Measurements from ENCODE around the gene EVPL. TPM values are rescaled to one million over a fixed set of nuclear protein-coding genes. Genes with fewer than 3 reads are reported as not detected.

The EVPL gene
- total and polyA plus RNA-seq, 2 experiments from 2014 or later: 0.47 to 1.3 TPM

GRCh38 chr17:76008630-76009425 lies 18.3 kb downstream of the EVPL start:
- no peak for TF ChIP-seq ZNF462 (CRISPR knock-in tag; IDR thresholded peaks at IDR 0.05)
- no peak for TF ChIP-seq POLR2AphosphoS5 (IDR thresholded peaks at IDR 0.05; ENCODE audit: low read depth)
- no peak for TF ChIP-seq EZH2 (IDR thresholded peaks at IDR 0.05; ENCODE audit: low read depth, unreplicated experiment)
- TF ChIP-seq ZNF114 (CRISPR knock-in tag; IDR thresholded peaks at IDR 0.05): no peak
- no peak for TF ChIP-seq ETS1 (IDR thresholded peaks at IDR 0.05)
- no peak for TF ChIP-seq STAT1 (IDR thresholded peaks at IDR 0.05; ENCODE audit: unreplicated experiment)
- TF ChIP-seq CTCF (conservative IDR thresholded peaks at IDR 0.05; ENCODE audit: low read depth in 2 of 2): no peak
- no peak for TF ChIP-seq CREB1 (CRISPR knock-in tag; IDR thresholded peaks at IDR 0.05; ENCODE audit: low read depth)
- no peak for TF ChIP-seq REST (IDR thresholded peaks at IDR 0.05; ENCODE audit: unreplicated experiment)
- TF ChIP-seq ZNF331 (CRISPR knock-in tag; IDR thresholded peaks at IDR 0.05; ENCODE audit: low read depth): no peak
- no peak for TF ChIP-seq JUNB (IDR thresholded peaks at IDR 0.05; ENCODE audit: unreplicated experiment)
- no peak for TF ChIP-seq EZH2phosphoT487 (IDR thresholded peaks at IDR 0.05; ENCODE audit: unreplicated experiment)
- TF ChIP-seq NANOG (IDR thresholded peaks at IDR 0.05; ENCODE audit: borderline replicate concordance): no peak
- Histone ChIP-seq H3K79me2 (replicated peaks; ENCODE audit: insufficient read depth) (no peaks in the 10 kb centered on the region), H3K9me2 (ENCODE audit: insufficient read depth) (no peaks in the 10 kb centered on the region), H3K27ac (ENCODE audit: low read depth) (no peak overlapping the region), H3K4me1 (ENCODE audit: insufficient read depth) (no peaks in the 10 kb centered on the region), H4K20me1 (replicated peaks; ENCODE audit: insufficient read depth) (no peaks in the 10 kb centered on the region), H3K27me3 (ENCODE audit: insufficient read depth) (no peaks in the 10 kb centered on the region), H3F3A (replicated peaks; ENCODE audit: low read depth) (0 out of 2 replicates have a peak, but pooled peaks cover 3% of the 10 kb centered on the region), H3K4me3 (no peak overlapping the region), H3K36me3 (ENCODE audit: insufficient read depth) (no peaks in the 10 kb centered on the region), H2AFZ (no peak overlapping the region), H3K4me2 (no peak overlapping the region)
- Mint-ChIP-seq H3K4me1 (peaks cover 2% of the 10 kb centered on the region), H3K27me3 (ENCODE audit: insufficient read depth, low read depth, poor library complexity) (peaks cover 12% of the 10 kb centered on the region), H3K9me3 (no peaks in the 10 kb centered on the region; the same call in none of the 3 replicates), H3K4me3 (no peak overlapping the region), H3K27ac (no peak overlapping the region), H3K36me3 (ENCODE audit: low read depth) (peaks cover 3% of the 10 kb centered on the region)
- ATAC-seq (no peak), DNase-seq (ENCODE audit: low spot score) (no peak)

All from GM23338 (cell line).